Left lung (tissue), 10 donors: ENCODE measurements around the gene NEURL1. TPM values are rescaled to one million over a fixed set of nuclear protein-coding genes. Genes with fewer than 3 reads are reported as not detected.

Source experiments
- ATAC-seq: fragments of 200-7000 bp; cut with Tn5 transposase; one replicate; pipeline ENCODE4 v1.9.1; 2020; ENCODE audit warnings: moderate library complexity
- DNase-seq, 4 donors: peaks; one replicate each; pipeline ENCODE4 v3.0.0-alpha.2; 2013 to 2020
- H3K27ac ChIP-seq, 2 donors: fragments of 200-600 bp; sonication (generic) in 1 of 2; one replicate each; pipeline versions ENCODE4 v1.5.0 to v1.8.0; 2020 to 2021
- H3K27me3 ChIP-seq, 2 donors: fragments of 200-600 bp; sonication (generic) in 1 of 2; one replicate each; pipeline versions ENCODE4 v1.5.0 to v1.8.0; 2020 to 2021
- H3K36me3 ChIP-seq, 2 donors: fragments of 200-600 bp; sonication (generic) in 1 of 2; one replicate each; pipeline versions ENCODE4 v1.5.0 to v1.8.0; 2020 to 2021
- H3K4me1 ChIP-seq, 2 donors: fragments of 200-600 bp; one replicate each; pipeline ENCODE4 v1.8.0; 2021
- H3K4me3 ChIP-seq, 2 donors: fragments of 200-600 bp; sonication (generic) in 1 of 2; one replicate each; pipeline versions ENCODE4 v1.5.0 to v1.8.0; 2020 to 2021; ENCODE audit warnings: mild to moderate bottlenecking in 1 of 2
- H3K9me3 ChIP-seq, 2 donors: fragments of 200-600 bp; sonication (generic) in 1 of 2; one replicate each; pipeline versions ENCODE4 v1.5.0 to v1.8.0; 2020 to 2021
- intact Hi-C, 2 donors: fragments of 100-400 bp; cut with DNase I; formaldehyde crosslinking; loops; one replicate each; pipeline versions ENCODE4 v1.11.2 to v1.14.2; 2022
- polyA plus RNA-seq, 6 donors: library from polyadenylated mRNA; unstranded; fragments of 120-200 nt; gene quantifications; one replicate each; pipeline ENCODE4 v1.2.1, GENCODE V29; 2013; ENCODE audit not compliant: insufficient read length in 6 of 6
- total RNA-seq, 2 donors: library from RNA; stranded (reverse); fragmentation: NEBNext Ultra II Directional; extraction: Animal tissue kit (Norgen Biotek cat#: 25700); gene quantifications; one replicate each; pipeline ENCODE4 v1.2.1, GENCODE V29; 2021
- TF ChIP-seq, protein P1 (sequence below), 2 donors: fragments of 200-600 bp; sonication (generic) in 1 of 2; IDR thresholded peaks; one replicate each; pipeline versions ENCODE4 v1.5.0 to v1.8.0; 2021; ENCODE audit warnings: antibody characterized with exemption in 2 of 2
- donor health status: DM: no; HTN: yes; CAD: no.
- donor health status: DM: no; HTN: no; CAD: no.

Gene NEURL1
- total and polyA plus RNA-seq, 8 donors: 0.76 to 2.1 (median 1.4) TPM

DNA sequence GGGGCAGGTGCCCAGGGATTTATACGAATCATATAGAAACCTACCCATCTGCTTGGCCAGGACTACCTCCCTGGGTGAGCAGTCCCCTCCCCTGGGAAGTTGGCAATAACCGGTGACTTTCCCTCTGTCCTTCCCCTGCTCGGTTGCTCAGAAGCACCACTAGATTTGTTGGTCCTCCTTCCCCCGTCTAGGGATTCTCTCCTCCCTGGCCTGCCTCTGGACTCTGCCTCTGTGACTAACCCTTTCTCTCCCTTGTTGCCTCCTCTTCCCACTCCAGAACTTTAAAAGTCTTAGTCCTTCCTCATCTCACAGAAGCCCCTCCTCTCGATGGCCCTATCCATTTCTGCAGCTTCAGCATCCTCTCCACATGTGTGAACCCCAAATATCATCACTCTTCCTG, 24.3 kb upstream of the NEURL1 start:
- H3K36me3 ChIP-seq: no peaks in the 10 kb centered on the region
- TF ChIP-seq, protein P1, sequence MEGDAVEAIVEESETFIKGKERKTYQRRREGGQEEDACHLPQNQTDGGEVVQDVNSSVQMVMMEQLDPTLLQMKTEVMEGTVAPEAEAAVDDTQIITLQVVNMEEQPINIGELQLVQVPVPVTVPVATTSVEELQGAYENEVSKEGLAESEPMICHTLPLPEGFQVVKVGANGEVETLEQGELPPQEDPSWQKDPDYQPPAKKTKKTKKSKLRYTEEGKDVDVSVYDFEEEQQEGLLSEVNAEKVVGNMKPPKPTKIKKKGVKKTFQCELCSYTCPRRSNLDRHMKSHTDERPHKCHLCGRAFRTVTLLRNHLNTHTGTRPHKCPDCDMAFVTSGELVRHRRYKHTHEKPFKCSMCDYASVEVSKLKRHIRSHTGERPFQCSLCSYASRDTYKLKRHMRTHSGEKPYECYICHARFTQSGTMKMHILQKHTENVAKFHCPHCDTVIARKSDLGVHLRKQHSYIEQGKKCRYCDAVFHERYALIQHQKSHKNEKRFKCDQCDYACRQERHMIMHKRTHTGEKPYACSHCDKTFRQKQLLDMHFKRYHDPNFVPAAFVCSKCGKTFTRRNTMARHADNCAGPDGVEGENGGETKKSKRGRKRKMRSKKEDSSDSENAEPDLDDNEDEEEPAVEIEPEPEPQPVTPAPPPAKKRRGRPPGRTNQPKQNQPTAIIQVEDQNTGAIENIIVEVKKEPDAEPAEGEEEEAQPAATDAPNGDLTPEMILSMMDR (IDR thresholded peaks at IDR 0.05): no peak
- intact Hi-C loops: no loop called here
- no peak for DNase-seq
- no peak overlapping the region for H3K4me3 ChIP-seq
- no peak for ATAC-seq
- peaks cover 5 to 13% of the 10 kb centered on the region in 2 donors for H3K4me1 ChIP-seq
- no peak overlapping the region for H3K27ac ChIP-seq
- peaks cover 0 to 19% of the 10 kb centered on the region in 2 donors for H3K27me3 ChIP-seq
- no peaks in the 10 kb centered on the region for H3K9me3 ChIP-seq

DNA sequence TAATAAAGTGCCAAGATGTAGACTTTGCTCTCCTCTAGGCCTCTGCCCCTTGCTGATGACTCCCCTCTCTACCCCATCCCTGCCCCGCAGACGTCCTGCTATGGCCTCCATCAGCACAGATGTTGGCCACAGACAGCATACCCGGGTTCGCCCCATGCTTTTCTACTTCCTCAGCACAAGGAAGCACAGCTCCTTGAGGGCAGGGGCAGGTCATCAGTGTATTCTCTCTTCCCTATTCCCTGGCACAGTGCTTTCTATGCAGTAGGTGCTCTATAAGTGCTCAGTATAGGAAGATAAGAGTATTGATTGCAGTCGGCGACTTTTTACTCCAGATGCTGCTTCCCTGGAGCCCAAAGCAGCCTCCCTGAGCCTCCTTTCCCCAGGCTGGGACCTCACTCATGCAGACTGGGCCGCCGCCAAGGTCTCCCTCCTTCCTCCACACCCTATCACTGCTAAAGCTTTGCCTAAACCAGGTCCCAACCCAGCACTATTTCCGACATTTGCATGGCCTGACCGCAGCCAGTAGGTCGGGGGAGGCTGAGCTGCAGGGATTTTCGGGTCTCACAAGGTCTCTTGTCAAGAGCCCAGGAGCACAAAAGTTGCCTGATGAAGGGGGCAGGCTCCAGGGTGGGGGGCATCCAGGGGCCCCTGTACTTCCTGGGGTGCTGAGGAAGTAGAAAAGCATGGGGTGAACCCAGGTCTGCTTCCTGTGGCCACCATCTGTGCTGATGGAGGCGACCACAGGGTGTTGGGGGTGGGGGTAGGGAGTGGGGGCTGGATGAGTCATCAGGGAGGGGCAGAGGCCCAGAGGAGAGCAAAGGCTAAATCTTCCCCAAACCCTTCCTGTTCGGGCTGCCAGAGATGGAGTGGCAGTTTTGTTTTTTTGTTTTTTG, 22.5 kb upstream of the NEURL1 start:
- Histone ChIP-seq H3K9me3 (no peaks in the 10 kb centered on the region), H3K27ac (peak overlapping the region in 1 of 2 donors; percentile 78), H3K4me3 (no peak overlapping the region), H3K27me3 (peaks cover 0 to 19% of the 10 kb centered on the region in 2 donors), H3K4me1 (peaks cover 5 to 13% of the 10 kb centered on the region in 2 donors), H3K36me3 (no peaks in the 10 kb centered on the region)
- DNase-seq (peak in 2 of 4 donors; percentile 65 to 69), ATAC-seq (peak; percentile 80)
- TF ChIP-seq, protein P1 (IDR thresholded peaks at IDR 0.05): no peak
- intact Hi-C loops: no loop called here

DNA sequence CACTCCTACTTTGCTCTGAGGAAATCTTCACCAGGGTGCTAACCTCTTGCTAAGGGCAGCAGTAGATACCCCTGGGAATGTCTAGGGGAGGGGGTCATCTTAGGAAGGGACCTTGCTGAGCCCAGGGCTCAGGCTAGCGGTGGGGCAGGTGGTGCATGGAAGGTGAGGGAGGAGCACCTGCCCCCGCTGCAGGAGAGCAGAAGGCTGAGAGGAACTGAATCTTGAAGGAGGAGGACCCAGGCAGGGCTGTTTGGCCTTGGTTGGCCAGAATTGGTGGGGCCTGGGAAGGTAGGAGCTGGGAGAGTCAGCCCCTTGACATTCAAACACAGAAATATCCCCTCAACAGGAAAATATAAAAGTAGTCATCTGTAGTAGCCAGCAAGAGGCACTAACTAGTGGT, 21.5 kb upstream of the NEURL1 start:
- Histone ChIP-seq H3K4me3 (no peak overlapping the region), H3K36me3 (no peaks in the 10 kb centered on the region), H3K9me3 (no peaks in the 10 kb centered on the region), H3K4me1 (peaks cover 5 to 13% of the 10 kb centered on the region in 2 donors), H3K27ac (peak overlapping the region in 1 of 2 donors; percentile 78), H3K27me3 (peaks cover 0 to 19% of the 10 kb centered on the region in 2 donors)
- DNase-seq (peak in 1 of 4 donors; percentile 54), ATAC-seq (no peak)
- TF ChIP-seq, protein P1 (IDR thresholded peaks at IDR 0.05): no peak
- intact Hi-C loops: no loop called here

DNA sequence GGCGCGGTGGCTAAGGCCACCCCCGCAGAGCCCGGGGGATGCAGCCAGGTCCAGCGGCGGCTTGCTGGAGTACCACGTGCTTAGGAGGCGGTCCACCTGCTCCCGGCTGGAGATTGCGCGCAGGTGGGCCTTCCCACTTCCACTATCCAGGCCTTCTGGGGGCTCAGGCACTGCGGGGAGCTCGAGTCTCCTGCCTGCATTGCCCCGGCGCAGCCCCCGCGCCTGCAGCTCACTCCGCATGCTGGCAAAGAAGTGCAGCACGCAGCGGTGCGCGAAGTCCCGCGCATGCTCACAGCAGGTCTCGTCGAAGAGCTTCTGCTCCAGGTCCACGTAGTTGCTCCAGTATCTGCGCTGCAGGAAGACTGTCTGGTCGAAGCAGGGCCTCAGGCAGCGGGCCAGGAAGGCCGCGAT, 20.2 kb upstream of the NEURL1 start:
- DNase-seq (peak in 1 of 4 donors; percentile 73), ATAC-seq (no peak)
- TF ChIP-seq, protein P1 (IDR thresholded peaks at IDR 0.05): no peak
- Histone ChIP-seq H3K27me3 (peaks cover 0 to 19% of the 10 kb centered on the region in 2 donors), H3K27ac (no peak overlapping the region), H3K9me3 (no peaks in the 10 kb centered on the region), H3K4me1 (peaks cover 5 to 13% of the 10 kb centered on the region in 2 donors), H3K4me3 (no peak overlapping the region), H3K36me3 (no peaks in the 10 kb centered on the region)
- intact Hi-C loops: no loop called here

DNA sequence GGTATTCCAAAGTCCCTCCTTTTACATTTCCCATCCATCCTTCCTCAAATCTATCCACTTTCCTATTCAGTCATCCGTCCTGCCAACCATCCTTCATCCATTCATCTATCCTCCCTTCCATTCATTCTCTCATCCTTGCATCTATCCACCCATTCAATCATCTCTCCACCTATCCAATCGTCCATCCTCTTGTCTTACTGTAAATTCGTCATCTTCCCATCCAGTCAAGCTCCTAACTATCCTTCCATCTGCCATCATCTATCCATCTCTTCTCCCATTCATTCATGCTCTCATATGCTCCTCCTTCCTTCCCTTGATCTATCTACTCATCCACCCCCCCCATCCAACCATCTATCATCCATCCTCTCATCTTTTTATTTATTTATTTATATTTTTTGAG, 19.4 kb upstream of the NEURL1 start:
- TF ChIP-seq, protein P1 (IDR thresholded peaks at IDR 0.05): no peak
- Histone ChIP-seq H3K36me3 (no peaks in the 10 kb centered on the region), H3K4me3 (no peak overlapping the region), H3K4me1 (peaks cover 5 to 13% of the 10 kb centered on the region in 2 donors), H3K27ac (no peak overlapping the region), H3K27me3 (peaks cover 0 to 19% of the 10 kb centered on the region in 2 donors), H3K9me3 (no peaks in the 10 kb centered on the region)
- ATAC-seq: no peak
- intact Hi-C loops: no loop called here
- no peak for DNase-seq
